ENCODE data around the gene ZFYVE26.
"Not testable (repeated sequence)": the region's sequence is repeated elsewhere in the genome, so short reads cannot be mapped to it uniquely, and the experiment has no call there.

ZFYVE26 gene

GRCh38 chr14:67850066-67850830 lies 33.9 kb upstream of the ZFYVE26 start:
- FAIRE-seq: no peak
- no peak for DNase-seq (ENCODE audit: insufficient read length, low spot score)
- TF ChIP-seq SPI1 (IDR thresholded peaks at IDR 0.05; ENCODE audit: low read depth, low read length) (no peak), POLR2A (IDR thresholded peaks at IDR 0.05; ENCODE audit: low read depth, low read length) (no peak), POLR2AphosphoS5 (IDR thresholded peaks at IDR 0.05; ENCODE audit: low read depth, low read length) (no peak), PAX5 (IDR thresholded peaks at IDR 0.05; ENCODE audit: insufficient read depth, low read length, severe bottlenecking) (no peak), TAF1 (IDR thresholded peaks at IDR 0.05; ENCODE audit: low read depth, low read length) (no peak), POU2F2 (IDR thresholded peaks at IDR 0.05; ENCODE audit: low read depth, low read length) (no peak)

DNA sequence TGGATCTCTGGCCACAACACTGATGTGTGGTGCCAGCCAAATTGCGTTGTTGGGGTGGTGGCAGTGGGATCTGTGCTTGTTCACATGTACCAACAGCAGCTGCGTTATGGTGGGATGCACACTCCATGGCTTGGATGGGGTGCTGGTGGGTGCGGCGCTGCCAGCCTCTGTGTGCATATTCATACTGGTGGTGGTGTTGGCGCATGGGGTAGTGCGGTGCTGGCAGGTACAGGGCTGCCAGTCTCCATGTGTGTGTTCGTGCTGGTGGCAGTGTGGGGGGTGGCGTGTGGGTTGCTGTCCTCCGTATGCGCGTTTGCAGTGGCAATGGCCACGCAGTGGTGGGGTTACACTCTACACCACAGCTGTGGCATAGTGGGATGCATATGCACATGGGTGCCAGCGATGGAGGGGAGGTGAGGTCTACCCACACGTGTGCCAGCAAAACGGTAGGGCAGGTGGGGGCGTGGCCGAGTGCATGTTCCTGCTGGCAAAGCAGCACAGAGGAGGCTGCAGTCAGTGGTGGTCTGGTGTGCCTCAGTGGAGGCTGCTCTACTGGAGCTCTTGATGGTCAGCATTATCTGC lies 29.7 kb upstream of the ZFYVE26 start:
- FAIRE-seq (no peak), DNase-seq (ENCODE audit: insufficient read length, low spot score) (no peak)
- no peak for TF ChIP-seq SPI1 (IDR thresholded peaks at IDR 0.05; ENCODE audit: low read depth, low read length)
- no peak for TF ChIP-seq TAF1 (IDR thresholded peaks at IDR 0.05; ENCODE audit: low read depth, low read length)
- no peak for TF ChIP-seq POLR2A (IDR thresholded peaks at IDR 0.05; ENCODE audit: low read depth, low read length)
- TF ChIP-seq PAX5 (IDR thresholded peaks at IDR 0.05; ENCODE audit: insufficient read depth, low read length, severe bottlenecking): no peak

GRCh38 chr14:67837011-67837624 lies 20.7 kb upstream of the ZFYVE26 start:
- DNase-seq (ENCODE audit: insufficient read length, low spot score) (no peak), FAIRE-seq (peak; percentile 85)
- peak; percentile 20; the same call in 1 of the 2 replicates for TF ChIP-seq SPI1 (IDR thresholded peaks at IDR 0.05; ENCODE audit: low read depth, low read length)
- no peak for TF ChIP-seq POU2F2 (IDR thresholded peaks at IDR 0.05; ENCODE audit: low read depth, low read length)
- peak; percentile 47 for TF ChIP-seq PAX5 (IDR thresholded peaks at IDR 0.05; ENCODE audit: insufficient read depth, low read length, severe bottlenecking)

GRCh38 chr14:67835596-67835995 lies 19.2 kb upstream of the ZFYVE26 start:
- DNase-seq (ENCODE audit: insufficient read length, low spot score) (no peak), FAIRE-seq (no peak)
- TF ChIP-seq TAF1 (IDR thresholded peaks at IDR 0.05; ENCODE audit: low read depth, low read length): no peak
- TF ChIP-seq POLR2AphosphoS5 (IDR thresholded peaks at IDR 0.05; ENCODE audit: low read depth, low read length): no peak
- no peak for TF ChIP-seq PAX5 (IDR thresholded peaks at IDR 0.05; ENCODE audit: insufficient read depth, low read length, severe bottlenecking)
- TF ChIP-seq POU2F2 (IDR thresholded peaks at IDR 0.05; ENCODE audit: low read depth, low read length): no peak

DNA sequence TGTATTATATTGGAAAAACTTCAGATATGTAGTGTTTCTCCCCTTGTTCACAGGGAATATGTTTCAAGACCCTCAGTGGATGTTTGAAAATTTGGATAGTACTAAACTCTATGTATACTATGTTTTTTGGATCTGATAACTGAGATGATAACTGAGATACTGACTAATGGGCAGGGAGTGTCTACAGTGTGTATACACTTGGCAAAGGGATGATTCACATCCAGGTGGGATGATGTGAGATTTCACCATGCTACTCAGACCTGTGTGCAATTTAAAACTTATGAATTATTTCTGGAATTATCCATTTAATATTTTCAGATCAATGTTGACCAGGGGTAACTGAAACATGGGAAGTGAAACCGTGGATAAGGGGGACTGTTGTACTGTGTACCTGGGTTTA lies 17.0 kb upstream of the ZFYVE26 start:
- TF ChIP-seq POLR2AphosphoS5 (IDR thresholded peaks at IDR 0.05; ENCODE audit: low read depth, low read length) (no peak), TAF1 (IDR thresholded peaks at IDR 0.05; ENCODE audit: low read depth, low read length) (no peak), SPI1 (IDR thresholded peaks at IDR 0.05; ENCODE audit: low read depth, low read length) (peak; percentile 38)
- FAIRE-seq: no peak
- no peak for DNase-seq (ENCODE audit: insufficient read length, low spot score)

GRCh38 chr14:67831113-67831512 lies 14.7 kb upstream of the ZFYVE26 start:
- no peak for TF ChIP-seq SPI1 (IDR thresholded peaks at IDR 0.05; ENCODE audit: low read depth, low read length)
- no peak for TF ChIP-seq TAF1 (IDR thresholded peaks at IDR 0.05; ENCODE audit: low read depth, low read length)
- TF ChIP-seq POU2F2 (IDR thresholded peaks at IDR 0.05; ENCODE audit: low read depth, low read length): no peak
- no peak for TF ChIP-seq POLR2A (IDR thresholded peaks at IDR 0.05; ENCODE audit: low read depth, low read length)
- no peak for TF ChIP-seq POLR2AphosphoS5 (IDR thresholded peaks at IDR 0.05; ENCODE audit: low read depth, low read length)
- no peak for TF ChIP-seq PAX5 (IDR thresholded peaks at IDR 0.05; ENCODE audit: insufficient read depth, low read length, severe bottlenecking)
- DNase-seq (ENCODE audit: insufficient read length, low spot score) (no peak), FAIRE-seq (no peak)

DNA sequence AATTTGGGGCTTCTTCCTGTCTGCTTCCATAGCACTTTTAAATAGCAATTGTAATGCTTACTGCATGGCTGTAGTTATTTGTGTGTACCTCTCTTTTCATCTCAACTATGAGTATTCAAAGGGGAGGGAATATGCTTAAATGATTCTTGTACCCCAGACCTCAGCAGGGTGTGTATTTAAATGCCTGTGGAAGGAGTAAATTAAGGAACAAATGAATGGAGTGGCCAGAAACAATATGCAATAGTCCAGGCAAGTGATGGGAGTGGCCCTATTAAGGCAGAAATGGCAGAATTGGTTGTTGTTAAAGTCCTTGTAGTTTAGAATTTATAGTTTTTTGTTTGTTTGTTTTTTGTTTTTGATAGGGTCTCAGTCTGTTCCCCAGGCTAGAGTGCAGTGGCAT lies 4.7 kb upstream of the ZFYVE26 start:
- no peak for DNase-seq (ENCODE audit: insufficient read length, low spot score)
- FAIRE-seq: no peak
- TF ChIP-seq POLR2A (IDR thresholded peaks at IDR 0.05; ENCODE audit: low read depth, low read length) (no peak), POU2F2 (IDR thresholded peaks at IDR 0.05; ENCODE audit: low read depth, low read length) (no peak), SPI1 (IDR thresholded peaks at IDR 0.05; ENCODE audit: low read depth, low read length) (no peak), POLR2AphosphoS5 (IDR thresholded peaks at IDR 0.05; ENCODE audit: low read depth, low read length) (no peak), PAX5 (IDR thresholded peaks at IDR 0.05; ENCODE audit: insufficient read depth, low read length, severe bottlenecking) (no peak), TAF1 (IDR thresholded peaks at IDR 0.05; ENCODE audit: low read depth, low read length) (no peak)

DNA sequence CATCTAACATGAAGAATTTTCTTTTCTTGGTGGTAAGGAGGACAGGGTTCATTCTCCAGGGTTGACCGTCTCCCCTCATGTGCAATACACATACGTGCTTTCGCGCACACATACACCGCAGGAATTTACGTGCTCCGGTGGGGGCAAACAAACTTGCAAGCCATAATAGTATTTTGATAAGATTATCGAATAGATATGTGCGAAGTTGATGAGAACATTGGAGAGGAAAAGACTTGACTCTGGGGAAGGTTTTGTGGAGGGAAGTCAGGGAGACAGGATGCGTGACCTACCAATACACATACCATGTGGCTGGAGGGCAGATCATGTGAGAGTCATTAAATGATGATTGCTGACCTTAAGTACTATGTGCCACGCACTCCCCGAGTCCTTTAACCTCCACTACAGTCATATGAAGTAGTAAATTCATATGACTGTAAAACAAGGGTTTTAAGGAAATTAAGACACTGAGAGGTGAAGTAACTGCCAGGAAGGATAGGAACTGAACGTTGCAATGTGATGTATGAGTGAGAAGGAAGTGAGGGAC lies 4.1 kb upstream of the ZFYVE26 start:
- TF ChIP-seq PAX5 (IDR thresholded peaks at IDR 0.05; ENCODE audit: insufficient read depth, low read length, severe bottlenecking) (no peak), POLR2AphosphoS5 (IDR thresholded peaks at IDR 0.05; ENCODE audit: low read depth, low read length) (no peak), TAF1 (IDR thresholded peaks at IDR 0.05; ENCODE audit: low read depth, low read length) (no peak), SPI1 (IDR thresholded peaks at IDR 0.05; ENCODE audit: low read depth, low read length) (no peak), POLR2A (IDR thresholded peaks at IDR 0.05; ENCODE audit: low read depth, low read length) (no peak), POU2F2 (IDR thresholded peaks at IDR 0.05; ENCODE audit: low read depth, low read length) (no peak)
- peak; percentile 93 for FAIRE-seq

DNA sequence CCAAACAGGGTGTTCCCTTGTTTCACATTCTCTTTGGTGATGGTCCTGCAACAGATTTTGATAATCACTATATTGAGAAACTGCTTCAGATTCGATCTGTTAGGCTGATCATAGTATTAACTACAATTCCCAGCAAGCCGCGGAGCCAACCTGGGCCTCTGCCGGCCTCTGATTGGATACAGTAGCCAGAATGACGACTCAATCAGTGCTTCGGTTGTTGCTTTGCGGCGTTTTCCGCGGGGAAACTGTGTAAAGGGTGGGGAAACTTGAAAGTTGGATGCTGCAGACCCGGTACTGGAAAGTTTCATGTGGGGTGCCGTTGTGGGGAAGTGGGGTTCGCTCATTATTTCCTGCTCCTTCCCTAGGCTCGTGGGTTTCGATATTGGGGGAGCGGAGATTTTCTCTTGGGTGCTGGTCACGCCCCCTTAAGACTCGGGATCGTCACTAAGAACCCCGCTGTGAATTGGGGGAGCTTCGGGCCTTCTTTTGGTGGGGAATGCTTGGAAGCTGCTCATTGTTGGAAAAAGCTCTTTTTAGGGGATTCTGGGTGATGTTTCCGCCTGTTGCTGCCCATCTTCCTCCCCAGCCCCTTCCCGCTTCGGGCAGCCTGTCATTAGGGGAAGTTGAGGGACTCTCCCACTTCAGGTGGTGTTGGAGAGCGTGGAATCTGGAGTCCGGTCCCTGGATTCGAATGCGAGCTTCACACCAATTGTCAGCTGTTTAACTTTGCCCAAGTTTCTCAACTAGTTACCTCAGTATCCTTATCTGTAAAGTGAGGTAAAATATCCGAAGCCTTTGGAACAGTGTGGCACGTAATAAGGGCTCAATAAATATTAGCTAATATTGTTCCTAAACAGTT lies 3.4 kb upstream of the ZFYVE26 start, which contains the start of gene RAD51B:
Gene RAD51B (plus strand): TSS at position 217 of the 859 bp plus-strand sequence.
- TF ChIP-seq PAX5 (IDR thresholded peaks at IDR 0.05; ENCODE audit: insufficient read depth, low read length, severe bottlenecking) (no peak), SPI1 (IDR thresholded peaks at IDR 0.05; ENCODE audit: low read depth, low read length) (0 out of 2 replicates have a peak, but pooled peaks have one; percentile 9), TAF1 (IDR thresholded peaks at IDR 0.05; ENCODE audit: low read depth, low read length) (peak; percentile 38; the same call in 1 of the 2 replicates), POLR2AphosphoS5 (IDR thresholded peaks at IDR 0.05; ENCODE audit: low read depth, low read length) (peak; percentile 47; the same call in 1 of the 2 replicates), POU2F2 (IDR thresholded peaks at IDR 0.05; ENCODE audit: low read depth, low read length) (0 out of 2 replicates have a peak, but pooled peaks have one; percentile 33), POLR2A (IDR thresholded peaks at IDR 0.05; ENCODE audit: low read depth, low read length) (peak; percentile 32; the same call in 1 of the 2 replicates)
- peak; percentile 76 for FAIRE-seq
- peak; percentile 35 for DNase-seq (ENCODE audit: insufficient read length, low spot score)

More for the DNA sequence above, 4.1 kb upstream of the ZFYVE26 start:
- DNase-seq (ENCODE audit: insufficient read length, low spot score): no peak

DNA sequence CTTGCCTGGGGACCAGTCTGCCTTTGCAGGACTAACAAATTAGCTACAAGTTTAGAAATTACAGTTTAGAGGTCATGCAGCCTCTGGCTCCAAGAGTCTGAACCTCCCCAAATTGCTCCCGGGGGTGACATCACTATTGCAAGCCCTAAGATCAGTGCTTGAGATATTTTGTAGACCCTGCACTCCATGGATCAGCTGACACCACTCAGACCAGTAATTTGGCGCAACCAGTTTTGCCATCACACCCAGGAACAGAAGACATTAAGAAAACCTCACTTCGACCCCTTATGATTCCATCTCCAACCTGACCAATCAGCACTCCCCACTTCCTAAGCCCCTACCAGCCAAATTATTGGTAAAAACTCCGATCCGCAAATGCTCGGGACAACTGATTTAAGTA lies 2.1 kb upstream of the ZFYVE26 start:
- not testable (repeated sequence) for FAIRE-seq; DNase-seq (ENCODE audit: insufficient read length, low spot score)
